HEK293 (cell line): Measurements from ENCODE around the gene CNTRL.

Source experiments
- CTCF ChIA-PET: fragments of 350-600 bp; formaldehyde crosslinking; extraction: SDS; loops from one replicate; lab custom pipeline; 2021; ENCODE audit warnings: antibody characterized with exemption; lab: Yijun Ruan, JAX
- POLR2A ChIA-PET: fragments of 300-600 bp; formaldehyde crosslinking; extraction: SDS; loops from one replicate; lab custom pipeline; 2020; ENCODE audit warnings: antibody characterized with exemption, inconsistent platforms; lab: Yijun Ruan, JAX
- H3K27ac ChIP-seq: fragments of 200-500 bp; sonication (Bioruptor generic); 2 replicates; pipeline ENCODE4 v1.5.1; 2014; ENCODE audit warnings: low read depth, low read length, control low read depth, inconsistent platforms; ENCODE audit errors: extremely low read depth
- H3K36me3 ChIP-seq, 2 experiments: fragments of 200-500 bp in 1 of 2; sonication (Bioruptor generic) in 1 of 2; 1 replicate in 1 of 2; 2 replicates in 1 of 2; pipeline ENCODE4 v1.5.1; 2014 to 2017; ENCODE audit warnings: inconsistent platforms in 2 of 2, low read length in 2 of 2; ENCODE audit not compliant: control insufficient read depth in 2 of 2, insufficient read depth in 1 of 2
- H3K4me1 ChIP-seq: fragments of 200-500 bp; sonication (Bioruptor generic); 2 replicates; pipeline ENCODE4 v1.5.1; 2014; ENCODE audit warnings: mild to moderate bottlenecking, low read length, inconsistent platforms; ENCODE audit not compliant: control insufficient read depth, insufficient read depth
- H3K4me3 ChIP-seq: 2 replicates; pipeline ENCODE4 v1.5.1; 2011; ENCODE audit warnings: low read depth, mild to moderate bottlenecking, control low read depth, low read length, moderate library complexity
- H3K9me3 ChIP-seq: fragments of 200-500 bp; sonication (Bioruptor generic); 2 replicates; pipeline ENCODE4 v1.5.1; 2014; ENCODE audit warnings: low read depth, low read length, inconsistent platforms; ENCODE audit not compliant: control insufficient read depth, insufficient read depth
- TSHZ1 ChIP-seq: fragments of 450-650 bp; formaldehyde crosslinking; IDR thresholded peaks from 2 replicates; pipeline ENCODE4 v1.5.1; 2016; ENCODE audit warnings: missing biosample characterization, missing genetic modification characterization, borderline replicate concordance
- ZNF132 ChIP-seq: fragments of 450-650 bp; formaldehyde crosslinking; IDR thresholded peaks from 2 replicates; pipeline ENCODE4 v1.5.1; 2017; ENCODE audit warnings: missing biosample characterization, missing genetic modification characterization, borderline replicate concordance
- ZNF133 ChIP-seq: fragments of 450-650 bp; formaldehyde crosslinking; IDR thresholded peaks from 2 replicates; pipeline ENCODE4 v1.5.1; 2016; ENCODE audit warnings: missing biosample characterization, missing genetic modification characterization
- ZNF157 ChIP-seq: fragments of 450-650 bp; formaldehyde crosslinking; IDR thresholded peaks from 2 replicates; pipeline ENCODE4 v1.5.1; 2016; ENCODE audit warnings: missing biosample characterization, missing genetic modification characterization
- ZNF23 ChIP-seq: fragments of 450-650 bp; formaldehyde crosslinking; IDR thresholded peaks from 2 replicates; pipeline ENCODE4 v1.5.1; 2016; ENCODE audit warnings: missing biosample characterization, missing genetic modification characterization, borderline replicate concordance
- ZNF248 ChIP-seq: fragments of 450-650 bp; formaldehyde crosslinking; IDR thresholded peaks from 2 replicates; pipeline ENCODE4 v1.5.1; 2017; ENCODE audit warnings: missing biosample characterization, missing genetic modification characterization
- ZNF366 ChIP-seq: fragments of 450-650 bp; formaldehyde crosslinking; conservative IDR thresholded peaks from 2 replicates; pipeline ENCODE4 v1.5.1; 2016; ENCODE audit warnings: missing biosample characterization, missing genetic modification characterization
- ZNF433 ChIP-seq: fragments of 450-650 bp; formaldehyde crosslinking; IDR thresholded peaks from 2 replicates; pipeline ENCODE4 v1.5.1; 2016; ENCODE audit warnings: missing biosample characterization, missing genetic modification characterization, low read depth
- ZNF501 ChIP-seq: fragments of 450-650 bp; formaldehyde crosslinking; IDR thresholded peaks from 2 replicates; pipeline ENCODE4 v1.5.1; 2016; ENCODE audit warnings: missing biosample characterization, missing genetic modification characterization
- ZNF510 ChIP-seq: fragments of 450-650 bp; formaldehyde crosslinking; IDR thresholded peaks from 2 replicates; pipeline ENCODE4 v1.5.1; 2018; ENCODE audit warnings: mild to moderate bottlenecking, missing genetic modification characterization, missing biosample characterization; ENCODE audit not compliant: insufficient replicate concordance
- ZNF544 ChIP-seq: fragments of 450-650 bp; formaldehyde crosslinking; IDR thresholded peaks from 2 replicates; pipeline ENCODE4 v1.5.0; 2017; ENCODE audit warnings: missing biosample characterization, missing genetic modification characterization
- ZNF585B ChIP-seq: fragments of 450-650 bp; formaldehyde crosslinking; IDR thresholded peaks from 2 replicates; pipeline ENCODE4 v1.5.1; 2016; ENCODE audit warnings: missing biosample characterization, missing genetic modification characterization
- ZNF660 ChIP-seq: fragments of 450-650 bp; IDR thresholded peaks from 2 replicates; pipeline ENCODE4 v1.5.1; 2018; ENCODE audit warnings: missing biosample characterization, mild to moderate bottlenecking, missing genetic modification characterization
- ZNF791 ChIP-seq: fragments of 450-650 bp; formaldehyde crosslinking; IDR thresholded peaks from 2 replicates; pipeline ENCODE4 v1.5.1; 2016; ENCODE audit warnings: missing biosample characterization, missing genetic modification characterization
- ZNF792 ChIP-seq: fragments of 450-650 bp; formaldehyde crosslinking; IDR thresholded peaks from 2 replicates; pipeline ENCODE4 v1.5.1; 2016; ENCODE audit warnings: missing biosample characterization, missing genetic modification characterization
- TF ChIP-seq, protein P1 (sequence below): fragments of 450-650 bp; formaldehyde crosslinking; IDR thresholded peaks from 2 replicates; pipeline ENCODE4 v1.5.1; 2017; ENCODE audit warnings: missing biosample characterization, missing genetic modification characterization
- TF ChIP-seq, protein P2 (sequence below): fragments of 450-650 bp; formaldehyde crosslinking; IDR thresholded peaks from 2 replicates; pipeline ENCODE4 v1.5.1; 2016; ENCODE audit warnings: missing biosample characterization, missing genetic modification characterization
- TF ChIP-seq, protein P3 (sequence below): fragments of 450-650 bp; formaldehyde crosslinking; IDR thresholded peaks from 2 replicates; pipeline ENCODE4 v1.5.1; 2016; ENCODE audit warnings: missing biosample characterization, missing genetic modification characterization

The CNTRL gene

DNA sequence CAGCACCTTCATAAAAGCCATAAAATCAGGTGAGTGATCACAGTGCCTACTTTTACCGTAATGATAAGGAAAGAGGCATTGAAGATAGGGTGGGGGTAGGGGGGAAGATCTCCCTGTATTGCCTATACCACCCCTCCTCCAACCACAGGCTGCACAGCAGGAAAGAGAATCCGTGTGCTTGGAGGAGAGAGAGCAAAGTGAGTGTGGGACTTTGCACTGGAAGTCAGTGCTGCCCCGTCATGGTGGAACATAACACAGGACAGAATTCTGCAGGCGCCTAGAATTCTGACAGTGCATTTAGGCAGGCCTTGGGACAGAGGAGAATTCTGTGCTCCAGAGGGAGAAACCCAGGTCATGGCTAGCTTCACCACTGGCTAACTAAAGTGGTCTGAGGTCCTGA, 21.2 kb upstream of the CNTRL start (continued):
- no peak for TF ChIP-seq ZNF544 (tag by site-specific recombination)
- TF ChIP-seq ZNF510, result no peak
- no peak for TF ChIP-seq ZNF792 (tag by site-specific recombination)
- TF ChIP-seq ZNF157 (tag by site-specific recombination), result no peak
- no peak for TF ChIP-seq ZNF791 (tag by site-specific recombination)
- no peak for TF ChIP-seq ZNF433 (tag by site-specific recombination)
- TF ChIP-seq ZNF366 (tag by site-specific recombination), result no peak
- no peak for TF ChIP-seq ZNF132 (tag by site-specific recombination)
- TF ChIP-seq TSHZ1 (tag by site-specific recombination), result no peak
- TF ChIP-seq, protein P1, sequence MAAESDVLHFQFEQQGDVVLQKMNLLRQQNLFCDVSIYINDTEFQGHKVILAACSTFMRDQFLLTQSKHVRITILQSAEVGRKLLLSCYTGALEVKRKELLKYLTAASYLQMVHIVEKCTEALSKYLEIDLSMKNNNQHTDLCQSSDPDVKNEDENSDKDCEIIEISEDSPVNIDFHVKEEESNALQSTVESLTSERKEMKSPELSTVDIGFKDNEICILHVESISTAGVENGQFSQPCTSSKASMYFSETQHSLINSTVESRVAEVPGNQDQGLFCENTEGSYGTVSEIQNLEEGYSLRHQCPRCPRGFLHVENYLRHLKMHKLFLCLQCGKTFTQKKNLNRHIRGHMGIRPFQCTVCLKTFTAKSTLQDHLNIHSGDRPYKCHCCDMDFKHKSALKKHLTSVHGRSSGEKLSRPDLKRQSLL (tag by site-specific recombination), result no peak
- TF ChIP-seq, protein P2, sequence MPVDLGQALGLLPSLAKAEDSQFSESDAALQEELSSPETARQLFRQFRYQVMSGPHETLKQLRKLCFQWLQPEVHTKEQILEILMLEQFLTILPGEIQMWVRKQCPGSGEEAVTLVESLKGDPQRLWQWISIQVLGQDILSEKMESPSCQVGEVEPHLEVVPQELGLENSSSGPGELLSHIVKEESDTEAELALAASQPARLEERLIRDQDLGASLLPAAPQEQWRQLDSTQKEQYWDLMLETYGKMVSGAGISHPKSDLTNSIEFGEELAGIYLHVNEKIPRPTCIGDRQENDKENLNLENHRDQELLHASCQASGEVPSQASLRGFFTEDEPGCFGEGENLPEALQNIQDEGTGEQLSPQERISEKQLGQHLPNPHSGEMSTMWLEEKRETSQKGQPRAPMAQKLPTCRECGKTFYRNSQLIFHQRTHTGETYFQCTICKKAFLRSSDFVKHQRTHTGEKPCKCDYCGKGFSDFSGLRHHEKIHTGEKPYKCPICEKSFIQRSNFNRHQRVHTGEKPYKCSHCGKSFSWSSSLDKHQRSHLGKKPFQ (tag by site-specific recombination), result no peak
- TF ChIP-seq ZNF501 (tag by site-specific recombination), result no peak

GRCh38 chr9:121055642-121056143, 19.1 kb upstream of the CNTRL start:
- TF ChIP-seq ZNF660 (no peak), ZNF585B (tag by site-specific recombination) (no peak)
- Histone ChIP-seq H3K4me3 (no peak overlapping the region), H3K4me1 (no peaks in the 10 kb centered on the region), H3K36me3 (no peaks in the 10 kb centered on the region), H3K27ac (no peak overlapping the region), H3K9me3 (no peaks in the 10 kb centered on the region)
- ChIA-PET POLR2A (no interaction called here), CTCF (interaction anchor here (0.5 to 1.9 kb wide), 7 partner anchors 10 to 300 kb away, joined by 3 to 9 read pairs (median 4); no protein-coding TSS in a partner anchor)

GRCh38 chr9:121057821-121058220, 16.9 kb upstream of the CNTRL start:
- Histone ChIP-seq H3K27ac (no peak overlapping the region), H3K4me3 (no peak overlapping the region), H3K4me1 (no peaks in the 10 kb centered on the region), H3K36me3 (no peaks in the 10 kb centered on the region), H3K9me3 (no peaks in the 10 kb centered on the region)
- POLR2A ChIA-PET, result no interaction called here
- TF ChIP-seq ZNF248 (tag by site-specific recombination), result no peak
- TF ChIP-seq, protein P3, sequence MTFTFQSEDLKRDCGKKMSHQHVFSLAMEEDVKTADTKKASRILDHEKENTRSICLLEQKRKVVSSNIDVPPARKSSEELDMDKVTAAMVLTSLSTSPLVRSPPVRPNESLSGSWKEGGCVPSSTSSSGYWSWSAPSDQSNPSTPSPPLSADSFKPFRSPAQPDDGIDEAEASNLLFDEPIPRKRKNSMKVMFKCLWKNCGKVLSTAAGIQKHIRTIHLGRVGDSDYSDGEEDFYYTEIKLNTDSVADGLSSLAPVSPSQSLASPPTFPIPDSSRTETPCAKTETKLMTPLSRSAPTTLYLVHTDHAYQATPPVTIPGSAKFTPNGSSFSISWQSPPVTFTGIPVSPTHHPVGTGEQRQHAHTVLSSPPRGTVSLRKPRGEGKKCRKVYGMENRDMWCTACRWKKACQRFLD (tag by site-specific recombination), result no peak
- TF ChIP-seq ZNF23, result no peak
- TF ChIP-seq ZNF133 (tag by site-specific recombination), result no peak
- CTCF ChIA-PET, result interaction anchor here (1.0 to 6.0 kb wide), 4 partner anchors 15 to 72 kb away, joined by 3 to 119 read pairs (median 4); no protein-coding TSS in a partner anchor
